Esophagus squamous epithelium (tissue), 5 donors: ENCODE results near the gene ANK2. TPM values are rescaled to one million over a fixed set of nuclear protein-coding genes. Genes with fewer than 3 reads are reported as not detected.

Source experiments
- DNase-seq: peaks from one replicate; lab custom pipeline; 2025; lab: John Stamatoyannopoulos, UW
- H3K27ac ChIP-seq, 4 donors: fragments of 200-600 bp; sonication (generic); one replicate each; pipeline ENCODE4 v1.5.1; 2016 to 2019; ENCODE audit warnings: mild to moderate bottlenecking in 1 of 4
- H3K27me3 ChIP-seq, 4 donors: fragments of 200-600 bp; sonication (generic); 1 replicate in 3 of 4; 2 replicates in 1 of 4; pipeline versions ENCODE4 v1.5.1 to v1.6.0; 2017 to 2021; ENCODE audit warnings: antibody characterized with exemption in 1 of 4
- H3K36me3 ChIP-seq, 3 donors: fragments of 200-600 bp; sonication (generic); one replicate each; pipeline ENCODE4 v1.5.1; 2016 to 2019
- H3K4me1 ChIP-seq, 3 donors: fragments of 200-600 bp; sonication (generic); one replicate each; pipeline ENCODE4 v1.5.1; 2017 to 2019
- H3K4me3 ChIP-seq, 4 donors: fragments of 200-600 bp; sonication (generic); 1 replicate in 3 of 4; 2 replicates in 1 of 4; pipeline ENCODE4 v1.5.1; 2016 to 2019; ENCODE audit warnings: mild to moderate bottlenecking in 2 of 4, moderate library complexity in 1 of 4
- H3K9me3 ChIP-seq, 3 donors: fragments of 200-600 bp; sonication (generic); one replicate each; pipeline ENCODE4 v1.5.1; 2016 to 2019
- CTCF ChIP-seq, 6 experiments: fragments of 450-650 bp in 4 of 6; fragments of 200-600 bp in 2 of 6; sonication (generic) in 2 of 6; IDR thresholded peaks; one replicate each; pipeline ENCODE4 v1.5.1; 2016 to 2019; ENCODE audit warnings: antibody characterized with exemption in 6 of 6, mild to moderate bottlenecking in 4 of 6, moderate library complexity in 4 of 6
- POLR2A ChIP-seq, 4 donors: fragments of 450-650 bp; IDR thresholded peaks; one replicate each; pipeline ENCODE4 v1.6.1; 2017; ENCODE audit warnings: antibody characterized with exemption in 4 of 4, mild to moderate bottlenecking in 4 of 4, moderate library complexity in 3 of 4
- WGBS, 2 donors: methylation state at CpG; one replicate each; pipeline ENCODE4 v1.1.5; 2018; 5-methylcytosine and 5-hydroxymethylcytosine counted together
- intact Hi-C: fragments of 100-400 bp; cut with DNase I; formaldehyde crosslinking; loops from one replicate; pipeline ENCODE4 v1.15.0; 2022
- total RNA-seq, 4 donors: library from RNA; depleted of rRNA; stranded (reverse); fragments of >200 nt; gene quantifications; one replicate each; pipeline ENCODE4 v1.1.0, GENCODE V29; 2016
- donor health status: DM: yes; HTN: yes; CAD: no.

The ANK2 gene
- total RNA-seq, 4 donors from 2014 or later = 1.4 to 20.8 (median 9.6) TPM

GRCh38 chr4:113332701-113333100 lies 283.2 kb downstream of the ANK2 start:
- no peaks in the 10 kb centered on the region for H3K27me3 ChIP-seq
- TF ChIP-seq POLR2A (IDR thresholded peaks at IDR 0.05) (no peak), CTCF (IDR thresholded peaks at IDR 0.05) (no peak)
- no peaks in the 10 kb centered on the region for H3K9me3 ChIP-seq
- no peak overlapping the region for H3K4me3 ChIP-seq
- 76 to 84% methylated on average over 4 to 5 of the region's 5 CpGs for WGBS, 2 donors
- no peaks in the 10 kb centered on the region for H3K4me1 ChIP-seq
- no peak for DNase-seq
- no peak overlapping the region for H3K27ac ChIP-seq
- intact Hi-C loops = no loop called here
- peaks cover 0 to 5% (median 0%) of the 10 kb centered on the region in 3 donors for H3K36me3 ChIP-seq

- H3K36me3 ChIP-seq = no peaks in the 10 kb centered on the region
- H3K9me3 ChIP-seq = no peaks in the 10 kb centered on the region
- no peak overlapping the region for H3K27ac ChIP-seq
- H3K4me3 ChIP-seq = no peak overlapping the region
- 92 to 95% methylated on average over 10 of the region's 10 CpGs for WGBS, 2 donors
- no peaks in the 10 kb centered on the region for H3K27me3 ChIP-seq
- no peak for DNase-seq
- H3K4me1 ChIP-seq = no peaks in the 10 kb centered on the region
- intact Hi-C loops = no loop called here
- TF ChIP-seq POLR2A (IDR thresholded peaks at IDR 0.05) = no peak
- TF ChIP-seq CTCF (IDR thresholded peaks at IDR 0.05) = no peak
These were observed 286.3 kb downstream of the ANK2 start for GRCh38 chr4:113335746-113336145.

- H3K27me3 ChIP-seq = no peaks in the 10 kb centered on the region
- no peak overlapping the region for H3K27ac ChIP-seq
- TF ChIP-seq POLR2A (IDR thresholded peaks at IDR 0.05) = no peak
- no peak for TF ChIP-seq CTCF (IDR thresholded peaks at IDR 0.05)
- H3K4me1 ChIP-seq = no peaks in the 10 kb centered on the region
- no peaks in the 10 kb centered on the region for H3K9me3 ChIP-seq
- 41 to 44% methylated on average over 2 of the region's 2 CpGs for WGBS, 2 donors
- intact Hi-C loops = no loop called here
- H3K4me3 ChIP-seq = no peak overlapping the region
- peaks cover 0 to under 1% (median 0%) of the 10 kb centered on the region in 3 donors for H3K36me3 ChIP-seq
- DNase-seq = no peak
These were observed 287.1 kb downstream of the ANK2 start for GRCh38 chr4:113336556-113336955.

GRCh38 chr4:113339430-113339813 lies 290.0 kb downstream of the ANK2 start:
- WGBS, 2 donors = 60 to 73% methylated on average over 4 of the region's 4 CpGs
- TF ChIP-seq CTCF (IDR thresholded peaks at IDR 0.05) (no peak), POLR2A (IDR thresholded peaks at IDR 0.05) (no peak)
- no peak overlapping the region for H3K4me3 ChIP-seq
- no peaks in the 10 kb centered on the region for H3K9me3 ChIP-seq
- intact Hi-C loops = no loop called here
- H3K4me1 ChIP-seq = no peaks in the 10 kb centered on the region
- H3K27me3 ChIP-seq = no peaks in the 10 kb centered on the region
- peak overlapping the region in 2 of 4 donors; percentile 20 to 22 for H3K27ac ChIP-seq
- DNase-seq = no peak
- peaks cover 0 to 15% (median 0%) of the 10 kb centered on the region in 3 donors for H3K36me3 ChIP-seq

GRCh38 chr4:113344100-113344499 lies 294.6 kb downstream of the ANK2 start:
- Histone ChIP-seq H3K27me3 (no peaks in the 10 kb centered on the region), H3K27ac (no peak overlapping the region), H3K9me3 (no peaks in the 10 kb centered on the region), H3K4me1 (no peaks in the 10 kb centered on the region), H3K36me3 (peaks cover 0 to 17% (median 0%) of the 10 kb centered on the region in 3 donors), H3K4me3 (no peak overlapping the region)
- DNase-seq = no peak
- intact Hi-C loops = no loop called here
- TF ChIP-seq POLR2A (IDR thresholded peaks at IDR 0.05) = no peak
- TF ChIP-seq CTCF (IDR thresholded peaks at IDR 0.05) = no peak
- WGBS, 2 donors = 77 to 88% methylated on average over 3 of the region's 3 CpGs
